ENCODE measurements around the gene IGF2. TPM values are rescaled to one million over a fixed set of nuclear protein-coding genes. Genes with fewer than 3 reads are reported as not detected.
"Not testable (repeated sequence)": the region's sequence is repeated elsewhere in the genome, so short reads cannot be mapped to it uniquely, and the experiment has no call there.

Gene IGF2
- total and polyA plus RNA-seq, 3 donors from 2014 or later = 52.3 to 104 (median 69.8) TPM

DNA sequence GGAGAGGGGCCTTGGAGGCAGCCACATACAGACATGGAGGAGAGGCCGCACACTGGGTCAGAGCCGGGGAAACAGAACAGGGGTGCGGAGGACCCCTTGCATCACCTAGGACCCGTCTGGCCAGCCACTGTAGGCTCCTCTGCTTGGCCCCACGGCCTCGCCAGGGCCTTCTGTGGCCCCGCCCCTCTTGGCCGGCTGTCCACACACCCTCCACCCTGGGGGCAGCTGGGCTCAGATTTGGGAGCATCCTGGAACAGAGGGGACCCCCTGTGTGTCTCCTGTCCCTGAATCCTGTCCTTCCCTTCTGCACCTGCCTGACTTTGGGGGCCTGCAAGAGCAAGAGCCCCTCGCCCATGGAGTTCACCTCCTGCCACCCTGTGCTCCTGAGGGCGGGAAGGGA, 40.3 kb upstream of the IGF2 start:
- no peak overlapping the region for H3K27ac ChIP-seq
- TF ChIP-seq, protein P1, sequence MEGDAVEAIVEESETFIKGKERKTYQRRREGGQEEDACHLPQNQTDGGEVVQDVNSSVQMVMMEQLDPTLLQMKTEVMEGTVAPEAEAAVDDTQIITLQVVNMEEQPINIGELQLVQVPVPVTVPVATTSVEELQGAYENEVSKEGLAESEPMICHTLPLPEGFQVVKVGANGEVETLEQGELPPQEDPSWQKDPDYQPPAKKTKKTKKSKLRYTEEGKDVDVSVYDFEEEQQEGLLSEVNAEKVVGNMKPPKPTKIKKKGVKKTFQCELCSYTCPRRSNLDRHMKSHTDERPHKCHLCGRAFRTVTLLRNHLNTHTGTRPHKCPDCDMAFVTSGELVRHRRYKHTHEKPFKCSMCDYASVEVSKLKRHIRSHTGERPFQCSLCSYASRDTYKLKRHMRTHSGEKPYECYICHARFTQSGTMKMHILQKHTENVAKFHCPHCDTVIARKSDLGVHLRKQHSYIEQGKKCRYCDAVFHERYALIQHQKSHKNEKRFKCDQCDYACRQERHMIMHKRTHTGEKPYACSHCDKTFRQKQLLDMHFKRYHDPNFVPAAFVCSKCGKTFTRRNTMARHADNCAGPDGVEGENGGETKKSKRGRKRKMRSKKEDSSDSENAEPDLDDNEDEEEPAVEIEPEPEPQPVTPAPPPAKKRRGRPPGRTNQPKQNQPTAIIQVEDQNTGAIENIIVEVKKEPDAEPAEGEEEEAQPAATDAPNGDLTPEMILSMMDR (IDR thresholded peaks at IDR 0.05) = no peak
- no peak for TF ChIP-seq POLR2A (IDR thresholded peaks at IDR 0.05)
- no peaks in the 10 kb centered on the region for H3K27me3 ChIP-seq
- WGBS, 2 donors = 91 to 100% methylated on average over 5 to 10 of the region's 10 CpGs
- H3K4me1 ChIP-seq = no peaks in the 10 kb centered on the region
- intact Hi-C loops (cut with DNase I; ENCODE audit: low total_unique reads) = no loop called here
- H3K36me3 ChIP-seq (ENCODE audit: low read depth, missing control alignments) = no peaks in the 10 kb centered on the region
- H3K9me3 ChIP-seq = no peaks in the 10 kb centered on the region
- no peak for DNase-seq
- H3K4me3 ChIP-seq = no peak overlapping the region

DNA sequence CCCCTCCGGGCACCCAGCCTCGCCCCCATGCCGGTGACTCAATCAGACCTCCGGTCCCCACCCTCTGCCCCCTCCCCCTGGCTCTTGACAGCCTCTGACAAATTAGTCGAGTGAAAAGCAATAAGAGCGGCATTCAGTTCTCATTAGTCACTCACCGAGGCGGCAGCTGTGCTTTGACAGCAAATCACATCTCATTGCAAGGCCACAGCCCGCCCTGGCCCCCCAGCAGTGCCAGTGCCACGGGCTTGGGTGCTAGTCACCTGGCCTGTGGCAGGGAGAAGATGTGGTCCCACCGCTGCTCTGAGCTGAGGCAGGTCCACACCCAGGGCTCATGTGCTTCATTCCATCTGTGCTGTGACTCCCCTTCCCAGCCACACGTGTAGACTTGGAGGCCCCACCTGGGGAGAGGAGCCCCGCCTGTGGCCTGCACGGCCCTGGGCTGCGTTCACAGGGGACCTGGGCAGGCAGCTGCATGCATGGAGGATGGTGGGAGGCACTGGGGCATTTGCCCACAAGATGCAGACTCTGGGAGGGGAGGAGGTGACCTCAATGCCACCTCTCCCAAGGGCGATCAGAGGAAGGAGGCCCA, 39.8 kb upstream of the IGF2 start:
- DNase-seq = no peak
- no peak for TF ChIP-seq POLR2A (IDR thresholded peaks at IDR 0.05)
- TF ChIP-seq, protein P1 (IDR thresholded peaks at IDR 0.05) = no peak
- H3K27me3 ChIP-seq = no peaks in the 10 kb centered on the region
- no peak overlapping the region for H3K4me3 ChIP-seq
- no peaks in the 10 kb centered on the region for H3K4me1 ChIP-seq
- H3K36me3 ChIP-seq (ENCODE audit: low read depth, missing control alignments) = no peaks in the 10 kb centered on the region
- H3K27ac ChIP-seq = no peak overlapping the region
- intact Hi-C loops (cut with DNase I; ENCODE audit: low total_unique reads) = no loop called here
- 75 to 78% methylated on average over 13 to 16 of the region's 16 CpGs for WGBS, 2 donors
- H3K9me3 ChIP-seq = no peaks in the 10 kb centered on the region

DNA sequence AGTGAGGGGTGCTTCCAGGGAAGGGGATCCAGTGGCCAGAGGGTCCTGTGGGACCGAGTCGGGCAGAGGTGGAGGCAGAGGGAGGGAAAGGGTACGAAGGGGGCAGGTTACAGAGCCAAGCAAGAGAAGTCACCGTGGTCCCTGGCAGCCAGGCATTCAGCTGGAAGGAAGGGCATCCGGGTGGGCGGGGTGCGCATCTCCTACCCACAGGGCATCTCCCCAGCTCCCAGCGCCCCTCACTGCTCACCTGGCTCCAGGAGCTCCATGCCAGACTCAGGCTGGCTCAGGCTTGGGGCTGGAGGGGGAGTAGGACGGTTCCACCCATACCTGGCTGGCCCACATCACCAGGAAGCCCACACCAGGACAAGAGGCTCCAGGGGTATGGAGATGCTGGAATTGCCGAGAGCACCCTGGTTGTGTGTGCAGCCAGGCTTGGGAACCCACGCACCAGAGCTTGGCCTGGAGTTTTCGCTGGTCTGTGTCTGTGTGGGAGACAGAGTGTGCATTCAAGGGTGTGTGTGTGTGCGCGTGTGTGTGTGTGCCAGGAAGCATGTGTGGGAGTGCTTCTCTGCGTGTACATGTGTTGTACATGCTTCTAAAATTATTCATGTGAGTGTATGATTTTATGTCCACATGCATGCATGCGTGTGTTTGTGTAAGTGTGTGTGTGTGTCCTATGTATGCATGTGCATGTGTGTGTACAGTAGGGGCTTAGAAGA, 39.0 kb upstream of the IGF2 start:
- H3K4me1 ChIP-seq; H3K36me3 ChIP-seq (ENCODE audit: low read depth, missing control alignments); intact Hi-C loops (cut with DNase I; ENCODE audit: low total_unique reads); DNase-seq; H3K9me3 ChIP-seq; H3K4me3 ChIP-seq; H3K27me3 ChIP-seq; H3K27ac ChIP-seq: not testable (repeated sequence)
- WGBS, 2 donors = 70 to 82% methylated on average over 10 to 16 of the region's 16 CpGs

DNA sequence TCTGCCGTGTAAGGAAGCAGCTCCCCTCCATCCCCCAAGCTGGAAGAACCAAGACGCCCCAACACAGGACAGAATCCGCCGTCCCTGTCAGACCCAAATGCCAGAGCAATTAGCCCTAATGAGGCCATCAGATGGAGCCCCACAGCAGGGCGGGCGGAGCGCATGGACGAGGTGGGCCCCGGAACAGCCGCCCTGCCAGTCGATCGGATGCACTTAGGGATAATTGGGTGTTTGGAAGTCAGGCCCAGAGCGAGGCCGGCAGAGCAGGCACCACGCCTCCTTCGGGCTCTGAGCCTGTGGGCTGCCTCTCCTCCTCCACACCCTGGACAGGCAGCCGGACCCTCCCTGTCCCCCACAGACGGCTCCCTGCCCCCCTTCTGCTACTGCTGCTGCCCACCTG, 37.9 kb upstream of the IGF2 start:
- no peaks in the 10 kb centered on the region for H3K4me1 ChIP-seq
- no peak overlapping the region for H3K4me3 ChIP-seq
- no peaks in the 10 kb centered on the region for H3K36me3 ChIP-seq (ENCODE audit: low read depth, missing control alignments)
- H3K27me3 ChIP-seq = no peaks in the 10 kb centered on the region
- no peaks in the 10 kb centered on the region for H3K9me3 ChIP-seq
- TF ChIP-seq, protein P1 (IDR thresholded peaks at IDR 0.05) = no peak
- no peak for TF ChIP-seq POLR2A (IDR thresholded peaks at IDR 0.05)
- WGBS, 2 donors = 57 to 63% methylated on average over 18 of the region's 18 CpGs
- no peak overlapping the region for H3K27ac ChIP-seq
- intact Hi-C loops (cut with DNase I; ENCODE audit: low total_unique reads) = no loop called here
- no peak for DNase-seq

DNA sequence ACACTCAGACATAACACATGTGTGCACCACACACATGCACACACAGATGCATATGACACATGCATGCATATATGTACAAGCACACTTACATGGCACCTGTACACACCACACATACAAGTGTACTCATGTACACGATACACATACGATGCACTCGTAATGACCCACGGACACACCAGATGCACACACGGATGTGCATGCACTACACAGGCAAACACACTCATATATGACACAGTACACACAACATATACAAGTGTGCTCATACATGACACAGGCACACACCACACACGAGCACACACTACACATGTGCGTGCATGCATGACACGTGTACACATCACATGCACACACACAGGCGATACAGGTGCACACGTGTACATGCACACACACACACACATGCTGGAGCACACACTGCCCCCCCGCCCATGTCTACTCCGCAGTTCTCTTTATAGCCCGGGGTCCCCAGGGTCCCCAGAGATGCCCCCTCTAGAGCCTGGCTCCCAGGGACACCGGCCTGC, 37.3 kb upstream of the IGF2 start:
- TF ChIP-seq, protein P1 (IDR thresholded peaks at IDR 0.05) = no peak
- Histone ChIP-seq H3K9me3 (no peaks in the 10 kb centered on the region), H3K4me1 (no peaks in the 10 kb centered on the region), H3K27me3 (no peaks in the 10 kb centered on the region), H3K4me3 (no peak overlapping the region), H3K36me3 (ENCODE audit: low read depth, missing control alignments) (no peaks in the 10 kb centered on the region), H3K27ac (no peak overlapping the region)
- intact Hi-C loops (cut with DNase I; ENCODE audit: low total_unique reads) = no loop called here
- DNase-seq = no peak
- 93 to 94% methylated on average over 13 to 14 of the region's 14 CpGs for WGBS, 2 donors

Data from testis (tissue), 3 donors.